GOT3 (cell line): Measurements from ENCODE around the gene B3GAT2.

ENCODE experiments used
- DNase-seq: peaks from one replicate; lab custom pipeline; 2025; ENCODE audit warnings: mixed read lengths; lab: John Stamatoyannopoulos, UW

Gene B3GAT2

DNA sequence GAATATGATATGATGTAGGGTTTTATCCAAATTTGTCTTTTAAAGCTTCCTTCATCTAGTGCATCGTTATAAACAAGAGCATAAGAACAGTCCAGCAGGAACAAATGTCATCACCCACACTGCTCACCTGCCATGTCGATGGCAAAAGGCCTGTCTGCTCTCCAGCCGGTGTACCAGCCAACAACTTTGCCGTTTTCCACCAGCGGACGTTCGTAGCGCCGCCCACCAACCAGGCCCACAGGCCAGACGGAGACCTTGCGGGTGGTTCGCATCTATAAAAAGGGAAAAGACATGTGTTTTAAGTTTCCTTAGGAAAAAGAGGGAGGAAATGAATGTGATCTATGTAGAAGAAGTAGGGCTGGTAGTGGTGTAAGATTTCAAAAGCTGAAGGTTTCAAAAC is 62.9 kb downstream of the B3GAT2 start:
- no peak for DNase-seq

DNA sequence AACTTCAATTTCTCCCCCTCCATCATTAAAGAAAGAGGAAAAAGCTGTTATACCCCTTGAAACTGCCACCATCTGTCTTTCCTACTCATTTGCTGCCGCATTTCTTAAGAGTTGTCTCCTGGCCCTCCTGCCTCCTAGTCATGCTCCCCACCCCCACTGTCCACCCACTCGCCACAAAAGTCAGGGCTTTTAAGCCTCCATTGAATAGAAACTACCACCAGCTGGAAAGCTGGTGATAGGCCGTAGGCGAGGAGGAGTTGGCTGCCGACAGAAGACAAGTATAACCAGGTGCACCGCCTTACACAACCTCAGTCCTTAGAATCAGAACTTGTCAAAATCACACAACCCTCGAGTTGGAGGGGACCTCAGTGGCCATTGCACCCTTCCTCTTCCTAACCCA is 67.6 kb downstream of the B3GAT2 start:
- DNase-seq: no peak

DNA sequence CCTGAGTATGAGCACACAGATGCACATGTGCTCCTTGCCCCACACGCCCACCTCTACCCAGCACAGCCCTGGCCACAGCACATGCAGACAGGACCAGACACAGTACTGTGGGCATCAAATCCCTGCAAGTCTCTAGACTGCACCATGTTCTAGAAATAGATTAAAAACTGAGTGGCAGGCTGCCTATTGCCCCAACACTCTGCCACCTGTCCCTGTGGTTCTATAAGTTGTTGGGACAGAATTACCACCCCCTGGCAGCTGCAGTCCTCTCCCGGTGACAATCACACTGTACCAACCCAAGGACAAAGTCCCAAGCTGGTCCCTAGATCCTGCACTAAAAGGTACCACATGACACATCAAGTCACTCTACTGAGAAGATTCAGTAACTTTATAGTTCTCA is 70.2 kb downstream of the B3GAT2 start:
- DNase-seq: no peak

DNA sequence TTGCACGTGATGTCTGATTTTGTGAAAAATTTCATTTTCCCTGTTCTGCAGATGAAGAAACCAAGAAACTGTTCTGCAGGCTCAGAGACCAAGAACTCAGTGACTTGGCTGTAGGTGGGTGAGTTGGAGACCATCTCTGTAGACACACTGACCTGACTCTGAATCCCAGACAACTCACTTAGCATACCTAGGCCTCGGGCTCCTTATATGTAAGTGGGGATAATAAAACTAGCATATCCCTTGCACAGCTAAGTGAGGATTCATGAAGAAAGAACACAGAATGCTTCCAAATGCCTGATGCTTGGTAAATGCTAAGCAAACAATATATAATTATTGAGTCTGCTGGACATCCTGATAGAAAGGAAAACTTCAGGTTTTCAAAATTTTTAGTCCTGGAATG is 70.8 kb downstream of the B3GAT2 start:
- no peak for DNase-seq

DNA sequence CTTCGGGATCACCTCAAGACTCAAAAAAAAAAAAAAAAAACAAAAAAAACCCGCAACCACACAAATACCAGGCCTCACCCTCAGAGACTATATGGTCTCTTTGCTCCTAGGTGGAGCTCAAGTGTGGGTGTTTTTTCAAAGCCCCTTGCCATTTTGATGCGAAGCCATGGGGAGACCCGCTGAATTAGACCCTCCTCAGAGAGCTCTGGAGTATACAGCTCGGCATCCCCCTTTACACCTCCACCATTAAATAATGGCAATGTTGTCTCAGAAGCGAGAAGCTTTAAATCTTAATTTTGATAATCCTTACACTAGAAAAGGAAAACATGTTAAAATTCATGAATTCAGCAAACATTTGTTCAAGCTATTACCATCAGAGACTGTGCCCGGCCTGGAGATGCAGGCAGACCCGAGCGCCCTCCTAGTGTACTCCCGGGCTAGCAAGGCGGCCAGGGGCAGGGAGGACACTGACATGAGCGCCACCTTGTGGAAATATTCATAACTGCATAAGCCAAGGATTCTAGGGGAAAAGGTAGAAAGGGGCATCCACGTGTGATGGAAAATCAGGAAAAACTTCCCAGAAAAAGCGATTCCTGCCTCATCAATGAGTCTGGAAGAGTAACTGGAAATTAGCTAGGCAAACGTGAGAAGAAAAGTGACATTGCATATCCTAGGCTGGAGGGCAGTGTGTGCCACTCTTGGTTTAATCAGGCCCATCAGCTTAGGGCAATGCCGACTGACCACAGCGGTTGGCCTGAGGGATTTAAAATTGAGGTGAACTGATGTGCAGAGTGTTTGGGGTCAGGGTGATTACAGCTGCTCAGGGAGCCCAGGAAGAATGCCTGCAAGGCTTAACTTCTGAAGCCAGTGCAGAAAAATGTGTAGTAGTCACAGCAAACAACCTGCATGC is 72.5 kb downstream of the B3GAT2 start:
- no peak for DNase-seq

DNA sequence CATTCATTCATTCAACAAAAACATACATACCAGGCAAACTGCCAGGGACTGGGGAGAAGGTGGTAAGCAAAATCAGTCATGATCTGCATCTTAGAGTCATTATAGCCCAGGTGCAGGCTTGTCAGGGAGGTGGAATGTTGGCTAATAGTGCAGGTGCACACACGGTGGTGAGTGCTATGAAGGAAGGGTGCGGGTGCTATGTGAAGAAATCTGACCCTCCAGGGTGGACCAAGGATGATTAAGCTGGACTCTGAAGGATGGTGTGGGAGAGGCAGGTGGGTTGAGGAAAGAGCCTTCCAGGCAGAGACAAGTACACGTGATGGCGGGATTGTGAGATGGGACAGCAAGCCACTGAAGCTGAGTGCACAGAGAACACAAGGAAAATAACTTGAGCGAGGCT is 77.4 kb downstream of the B3GAT2 start:
- no peak for DNase-seq

DNA sequence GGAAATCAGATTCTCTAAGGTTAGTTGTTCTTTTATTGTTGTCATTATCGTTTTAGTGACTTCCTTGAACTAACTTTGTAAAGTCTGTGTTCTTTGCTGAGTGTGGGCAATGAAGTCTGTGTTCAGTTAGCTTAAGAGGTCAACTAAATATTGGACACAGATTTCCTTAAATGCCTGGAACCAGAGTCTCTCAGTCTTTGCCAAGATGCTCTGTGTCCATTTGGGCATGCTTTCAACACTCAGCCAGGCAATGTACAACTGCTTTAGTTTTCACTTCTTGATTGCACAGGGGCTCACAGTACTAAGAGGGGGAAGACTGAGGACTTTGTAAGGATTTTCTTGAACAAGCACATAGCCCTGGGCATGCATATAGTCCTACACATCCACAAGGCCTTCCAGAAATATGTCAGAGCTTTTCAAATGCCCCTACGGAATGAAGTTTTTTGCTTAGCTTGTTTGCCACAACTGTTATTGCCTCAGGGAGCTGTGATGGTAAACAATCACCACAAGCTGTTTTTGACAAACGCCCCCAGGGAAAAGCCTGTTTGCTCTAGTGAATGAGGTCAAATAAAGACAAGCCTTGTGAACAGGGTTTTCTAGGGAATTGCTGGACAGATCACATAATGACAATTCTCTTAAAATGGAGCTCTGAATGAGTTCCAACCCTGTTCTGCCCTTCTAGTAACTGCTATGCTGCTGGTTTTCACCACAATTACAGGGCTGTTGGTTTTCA is 82.5 kb downstream of the B3GAT2 start:
- DNase-seq: no peak

DNA sequence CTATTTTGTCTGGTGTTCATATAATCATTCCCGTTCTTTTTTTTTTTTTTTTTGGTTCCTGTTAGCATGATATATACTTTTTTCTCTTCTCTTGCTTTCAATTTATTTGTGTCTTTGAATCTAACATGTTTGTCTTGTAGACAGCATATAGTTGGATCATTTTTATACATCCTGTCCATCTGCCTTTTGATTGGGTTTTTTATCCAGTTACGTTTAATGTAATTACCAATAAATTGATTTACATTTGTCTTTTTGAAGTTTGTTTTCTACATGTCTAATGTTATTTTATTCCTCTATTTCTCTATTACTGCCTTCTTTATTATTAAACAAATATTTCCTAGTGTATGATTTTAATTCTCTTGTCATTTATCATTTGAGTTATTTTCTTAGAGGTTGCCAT is 84.4 kb downstream of the B3GAT2 start:
- DNase-seq: no peak

DNA sequence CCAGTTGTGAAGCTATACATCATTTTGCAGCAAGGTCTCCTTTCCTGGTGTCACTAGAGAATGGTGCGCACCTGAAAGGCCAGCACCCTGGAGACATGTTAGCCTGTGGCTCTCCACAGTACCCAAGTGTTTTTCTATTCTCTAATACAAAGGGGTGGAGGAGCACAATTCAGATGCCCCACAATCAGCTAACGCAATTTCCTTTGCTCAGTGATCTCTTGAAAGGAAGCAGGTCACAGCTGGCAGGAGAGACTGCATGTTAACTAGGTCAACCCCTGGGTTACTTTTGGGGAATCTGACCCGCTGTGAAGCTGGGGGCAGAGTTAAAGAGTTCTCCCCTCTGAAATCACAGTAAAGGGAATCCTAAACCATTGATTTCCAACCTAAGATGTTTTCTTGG is 92.5 kb downstream of the B3GAT2 start:
- DNase-seq: no peak

DNA sequence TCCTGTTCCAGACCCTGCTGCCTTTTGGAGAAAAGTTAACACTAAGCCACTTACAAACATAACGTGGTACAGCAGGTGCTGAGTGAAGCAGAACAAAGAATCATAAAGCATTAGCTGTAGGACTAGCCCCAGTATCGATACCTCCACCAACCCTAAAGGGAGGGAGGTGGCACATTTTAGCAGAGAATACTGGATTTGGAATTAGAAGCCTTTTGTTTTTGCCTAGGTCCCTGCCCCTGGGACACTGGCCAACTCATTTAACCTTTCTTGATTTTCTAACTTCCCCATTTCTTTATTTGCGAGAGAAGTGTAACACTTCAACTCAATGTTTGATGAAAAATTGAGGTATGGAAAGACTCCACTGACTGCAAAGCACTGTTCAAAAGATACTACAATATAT is 93.5 kb downstream of the B3GAT2 start:
- no peak for DNase-seq

DNA sequence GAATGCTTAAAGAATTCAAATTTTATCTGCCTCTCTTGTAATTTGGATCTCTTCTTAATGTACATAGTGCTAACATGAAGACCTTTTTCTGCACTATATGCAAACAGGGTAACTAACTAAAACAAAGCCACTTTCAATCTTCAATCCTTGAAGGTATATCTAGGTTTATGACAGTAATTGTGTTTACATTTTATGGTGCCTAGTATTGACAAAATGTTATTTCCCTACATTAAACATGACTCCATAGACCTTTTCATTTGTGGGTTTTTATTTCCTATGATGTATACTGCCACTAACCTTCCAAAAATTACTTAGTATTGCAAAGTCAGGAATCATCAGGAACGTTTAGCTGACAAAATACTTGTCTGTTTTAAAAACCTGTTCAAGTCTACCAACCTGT is 95.9 kb downstream of the B3GAT2 start:
- no peak for DNase-seq

DNA sequence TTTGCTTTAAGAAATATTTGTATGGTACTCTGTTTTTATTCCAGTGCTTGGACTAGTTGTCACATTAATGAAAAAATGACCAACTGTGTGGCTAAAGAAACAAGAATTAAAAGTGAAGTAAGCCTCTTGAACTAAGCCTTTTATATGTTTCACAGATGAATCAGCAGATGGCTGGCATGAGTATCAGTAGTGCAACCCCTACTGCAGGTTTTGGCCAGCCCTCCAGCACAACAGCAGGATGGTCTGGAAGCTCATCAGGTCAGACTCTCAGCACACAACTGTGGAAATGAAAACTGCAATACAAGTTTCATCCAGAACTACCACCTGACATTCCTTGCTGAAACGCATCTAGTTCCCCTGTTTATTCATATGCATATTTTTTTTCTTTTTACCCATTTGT is 96.8 kb downstream of the B3GAT2 start:
- DNase-seq: no peak

DNA sequence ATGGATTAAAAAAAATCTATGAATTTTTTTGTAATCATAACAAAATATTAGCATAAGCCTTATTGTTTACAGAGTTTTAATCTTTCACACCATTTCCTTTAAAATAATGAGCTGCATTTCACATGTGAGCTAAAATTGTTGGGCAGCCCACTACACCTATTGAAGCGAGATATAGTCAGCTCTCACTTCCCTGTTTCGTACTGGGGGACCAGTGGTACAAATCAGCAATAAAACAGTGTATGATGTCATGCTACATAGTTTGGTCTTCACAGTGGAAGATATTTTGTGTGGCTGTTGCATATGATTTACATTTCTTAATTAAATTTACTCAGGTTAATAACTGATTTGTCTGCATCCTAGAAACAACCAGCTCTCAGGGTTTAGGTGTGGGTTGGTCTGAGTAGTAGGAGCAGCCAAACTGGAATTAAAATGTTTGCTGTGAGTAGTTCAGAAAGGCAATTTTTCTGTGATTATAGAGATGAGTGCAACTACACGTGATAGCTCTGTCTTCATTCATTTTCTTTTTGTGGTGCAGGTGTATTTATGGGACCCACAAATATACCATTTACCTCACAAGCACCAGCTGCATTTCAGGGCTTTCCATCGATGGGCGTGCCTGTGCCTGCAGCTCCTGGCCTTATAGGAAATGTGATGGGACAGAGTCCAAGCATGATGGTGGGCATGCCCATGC is 99.3 kb downstream of the B3GAT2 start:
- DNase-seq: no peak

DNA sequence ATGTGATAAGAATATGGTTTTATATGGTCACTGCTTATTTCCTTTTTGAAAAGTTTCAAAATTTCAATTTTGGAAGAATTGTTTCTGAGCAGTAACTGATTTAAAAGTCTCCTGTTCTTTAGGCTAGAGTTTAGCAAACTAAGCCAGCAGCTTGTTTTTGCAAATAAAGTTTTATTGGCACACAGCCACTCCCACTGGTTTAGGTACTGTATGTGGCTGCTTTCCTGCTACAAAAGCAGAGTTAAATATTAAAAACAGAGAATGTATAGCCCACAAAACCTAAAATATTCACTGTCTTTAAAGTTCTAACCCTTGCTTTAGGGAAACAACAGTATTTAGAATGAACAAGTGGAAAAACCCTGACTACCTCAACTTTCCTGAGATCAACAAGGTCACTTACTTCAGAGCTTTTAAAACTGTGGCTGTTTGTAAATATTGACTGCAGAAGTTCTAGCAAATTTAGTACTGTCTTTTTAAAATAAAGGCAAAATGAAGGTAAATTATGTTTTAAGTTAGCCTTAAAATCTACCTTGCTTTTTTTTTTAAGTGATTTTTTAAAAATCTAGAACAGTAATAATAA is 104.1 kb downstream of the B3GAT2 start:
- DNase-seq: no peak

DNA sequence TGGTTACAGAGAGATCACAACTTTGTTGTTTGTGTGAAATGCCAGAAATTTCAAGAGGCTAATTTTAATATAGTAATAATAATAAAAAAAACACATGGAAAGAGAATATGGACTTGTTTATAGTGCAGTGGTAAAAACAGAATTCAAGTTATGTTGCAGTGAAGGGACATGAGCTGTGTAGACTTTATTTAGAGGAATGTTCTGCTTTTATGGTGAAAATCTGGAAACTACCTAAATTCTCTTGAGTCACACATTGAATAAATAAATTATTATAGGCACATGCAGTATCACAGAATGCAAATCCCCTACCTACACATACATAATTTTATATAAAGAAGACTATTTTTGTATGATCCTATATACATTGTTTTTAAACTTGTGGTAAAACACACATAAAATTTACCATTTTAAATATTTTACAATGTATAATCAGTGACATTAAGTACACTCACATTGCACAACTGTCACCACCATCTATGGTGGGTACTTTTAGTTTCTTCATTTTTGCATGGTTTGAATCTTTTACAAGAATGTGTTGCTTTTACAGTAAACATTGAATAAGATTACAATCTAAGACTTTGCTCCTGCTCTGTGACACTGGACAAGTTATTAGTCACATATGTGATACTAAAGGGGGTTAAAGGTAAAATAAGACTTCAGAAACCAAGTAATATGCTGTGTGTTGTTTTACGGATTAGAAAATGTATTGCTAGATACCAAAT is 107.4 kb downstream of the B3GAT2 start:
- DNase-seq: no peak

DNA sequence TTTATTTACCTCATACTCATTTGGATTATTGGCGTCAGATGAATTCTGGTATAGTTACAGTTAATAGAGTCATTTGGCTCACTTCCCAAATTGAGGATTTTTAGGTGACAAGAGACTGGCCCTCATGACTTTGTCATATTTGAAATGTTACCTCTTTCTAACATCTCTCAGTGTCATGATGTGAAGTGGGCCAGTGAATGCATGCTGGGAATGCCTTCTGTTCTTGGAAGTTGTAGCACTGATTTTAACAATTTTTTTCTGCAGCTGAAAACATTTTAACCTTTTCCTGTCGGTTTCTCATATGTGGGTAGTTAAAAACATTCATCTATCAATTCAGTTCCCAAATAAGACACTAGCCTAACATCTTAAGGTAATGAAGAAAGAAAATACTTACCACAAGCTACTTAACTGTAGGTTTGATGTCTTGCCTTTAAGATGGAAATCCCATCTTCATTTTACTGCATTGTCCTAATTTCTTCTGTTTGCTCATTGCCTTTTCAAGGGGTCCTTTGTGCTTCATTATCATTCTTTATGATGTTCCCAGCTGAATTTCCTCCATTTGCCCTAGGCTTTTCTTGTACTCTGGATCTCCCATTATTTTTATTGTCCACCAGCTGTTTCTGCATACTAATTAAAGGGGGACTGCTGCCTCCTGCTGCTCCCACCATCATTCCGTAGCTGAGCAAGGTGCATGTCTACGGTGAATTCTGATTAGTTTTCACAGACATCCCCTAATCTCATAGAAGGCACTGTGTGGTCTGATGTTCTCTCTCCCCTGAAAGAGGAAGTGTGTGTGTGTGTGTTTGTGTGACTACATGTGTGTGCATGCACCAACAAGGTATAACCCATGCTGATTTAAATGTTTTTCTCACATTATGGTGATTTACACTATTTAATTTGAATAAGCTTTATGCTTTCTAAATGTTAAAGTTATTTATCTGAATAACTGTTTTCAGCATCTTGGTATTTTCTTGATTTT is 109.5 kb downstream of the B3GAT2 start:
- DNase-seq: no peak

DNA sequence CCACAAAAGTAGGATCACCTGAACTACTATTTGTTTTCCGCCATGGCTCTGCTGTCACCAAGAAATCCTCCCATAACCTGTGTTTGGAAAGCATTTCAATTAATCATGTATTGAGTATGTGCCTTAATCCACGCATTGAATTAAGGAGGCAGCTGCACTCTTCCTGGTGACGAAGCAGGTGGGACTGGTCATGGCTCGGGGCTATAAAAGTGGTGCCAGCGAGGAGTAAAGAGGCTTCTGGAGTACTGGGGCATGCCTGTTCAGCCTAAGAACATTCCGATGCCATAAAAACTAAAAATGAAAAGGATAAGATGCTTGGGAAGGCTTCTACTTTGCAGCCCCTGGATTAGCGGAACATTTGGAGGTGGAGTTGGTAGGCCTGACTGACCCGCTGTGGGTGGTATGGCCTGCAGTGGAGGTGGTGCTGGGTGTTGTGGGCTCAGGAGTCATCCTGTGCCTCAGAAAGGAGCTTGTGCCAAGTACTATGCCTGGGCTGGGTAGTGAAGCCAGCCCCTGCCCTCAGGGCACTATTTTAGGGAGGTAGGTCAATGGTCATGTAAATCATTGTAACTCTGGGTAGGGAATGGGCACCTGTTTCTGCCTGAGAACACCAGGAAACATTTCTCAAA is 110.5 kb downstream of the B3GAT2 start:
- DNase-seq: no peak

DNA sequence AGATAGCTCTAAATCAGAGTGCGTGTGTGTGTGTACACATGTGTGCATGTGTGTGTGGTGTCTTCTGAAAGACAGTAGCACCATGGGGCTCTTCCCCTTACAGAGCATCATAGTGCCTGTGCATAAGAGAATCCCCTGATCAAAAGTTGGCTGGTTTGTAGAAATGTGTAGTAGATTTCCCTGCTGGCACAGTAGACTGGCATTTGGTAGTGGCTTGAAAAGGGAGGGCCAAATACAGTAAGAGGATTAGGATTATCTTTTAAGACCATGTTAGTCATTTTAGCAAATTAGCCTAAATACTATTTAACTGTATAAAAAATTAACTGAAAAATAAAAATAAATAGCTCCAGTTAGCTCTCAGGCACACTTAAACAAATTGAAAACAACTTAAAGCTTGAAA is 112.6 kb downstream of the B3GAT2 start:
- DNase-seq: no peak

DNA sequence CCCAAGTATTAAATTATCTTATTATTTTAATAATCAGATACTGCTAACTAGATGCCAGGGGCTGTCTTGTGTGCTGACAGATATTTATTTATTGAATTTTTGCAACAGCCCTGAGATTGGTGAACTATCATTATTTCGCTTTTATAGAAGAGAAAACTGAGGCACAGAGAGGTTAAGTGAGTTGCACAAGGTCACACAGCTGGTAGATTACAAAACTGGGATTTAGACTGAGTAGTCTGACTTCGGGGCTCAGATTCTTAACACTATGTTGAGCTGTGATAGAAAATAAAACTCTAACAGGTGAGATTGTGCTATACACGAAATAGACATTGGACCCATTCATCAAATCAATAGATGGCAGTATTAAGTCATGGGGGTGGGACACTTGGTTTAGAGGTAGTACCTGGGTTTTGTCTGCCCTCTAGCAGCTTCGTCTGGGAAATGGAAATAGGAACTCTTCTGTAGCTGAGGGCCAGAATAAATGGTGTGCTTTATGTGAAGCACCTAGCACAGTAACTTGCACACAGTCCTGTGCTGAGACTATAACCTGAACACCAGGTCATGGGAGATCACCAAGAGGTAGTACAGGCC is 113.4 kb downstream of the B3GAT2 start:
- DNase-seq: no peak

DNA sequence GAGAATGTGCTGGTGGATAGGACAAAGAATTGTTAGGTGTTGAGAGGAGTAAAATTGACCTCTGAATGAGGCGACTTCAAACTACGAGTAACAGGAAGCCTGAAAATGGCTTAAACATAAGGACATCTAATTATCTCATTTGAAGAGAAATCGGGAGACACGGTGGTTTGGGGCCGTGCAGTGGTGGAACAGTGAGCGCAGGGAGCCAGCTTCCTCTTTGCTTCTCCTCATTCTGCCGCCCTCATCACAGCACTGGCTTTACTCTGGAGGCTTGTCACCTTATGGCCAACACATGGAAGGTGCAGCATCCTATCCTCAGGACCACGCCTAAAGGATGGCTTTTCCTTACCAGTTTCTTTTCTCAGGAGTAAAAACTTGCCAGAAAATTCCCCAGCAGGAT is 114.3 kb downstream of the B3GAT2 start:
- DNase-seq: no peak
